Right ventricle myocardium superior (tissue), 1 donor: ENCODE measurements around the gene CNTRL. TPM values are rescaled to one million over a fixed set of nuclear protein-coding genes. Genes with fewer than 3 reads are reported as not detected.
"Not testable (repeated sequence)": the region's sequence is repeated elsewhere in the genome, so short reads cannot be mapped to it uniquely, and the experiment has no call there.

Experiments
- ATAC-seq: fragments of 200-7000 bp; cut with Tn5 transposase; one replicate; pipeline ENCODE4 v1.9.1; 2020; ENCODE audit warnings: mild to moderate bottlenecking; ENCODE audit not compliant: poor library complexity
- DNase-seq: peaks from one replicate; pipeline ENCODE4 v3.0.0-alpha.2; 2020
- intact Hi-C: fragments of 100-400 bp; cut with DNase I; formaldehyde crosslinking; loops from one replicate; pipeline ENCODE4 v1.11.2; 2022
- total RNA-seq: library from RNA; stranded (reverse); fragmentation: NEBNext Ultra II Directional; extraction: Animal tissue kit (Norgen Biotek cat#: 25700); gene quantifications from one replicate; pipeline ENCODE4 v1.2.1, GENCODE V29; 2021
- donor health status: DM: no; HTN: yes; CAD: no; lungs with severe emphysema.

CNTRL gene
- total RNA-seq, 1 donor from 2014 or later = 2.6 TPM

GRCh38 chr9:121156263-121156731 lies 81.5 kb downstream of the CNTRL start:
- no peak for ATAC-seq
- DNase-seq = no peak
- intact Hi-C loops = no loop called here

- DNase-seq = no peak
- intact Hi-C loops = no loop called here
- no peak for ATAC-seq
Observed at GRCh38 chr9:121157939-121158338, 83.2 kb downstream of the CNTRL start.

- intact Hi-C loops = no loop called here
Observed at GRCh38 chr9:121160025-121160424, 85.3 kb downstream of the CNTRL start.

GRCh38 chr9:121168052-121168451 lies 93.3 kb downstream of the CNTRL start:
- no peak for ATAC-seq
- intact Hi-C loops = no loop called here
- no peak for DNase-seq

More at GRCh38 chr9:121160025-121160424, 85.3 kb downstream of the CNTRL start:
- no peak for DNase-seq
- no peak for ATAC-seq

- intact Hi-C loops = no loop called here
- DNase-seq (no peak), ATAC-seq (peak; percentile 63)
Observed at GRCh38 chr9:121169094-121169601, 94.4 kb downstream of the CNTRL start.

GRCh38 chr9:121171236-121171635 lies 96.5 kb downstream of the CNTRL start:
- intact Hi-C loops = no loop called here
- no peak for DNase-seq
- no peak for ATAC-seq

- intact Hi-C loops = no loop called here
- no peak for DNase-seq
- no peak for ATAC-seq
Observed at GRCh38 chr9:121172726-121173487, 98.2 kb downstream of the CNTRL start.

- intact Hi-C loops = no loop called here
Observed at GRCh38 chr9:121173501-121173900, 98.7 kb downstream of the CNTRL start.

GRCh38 chr9:121178676-121179372 lies 104.1 kb downstream of the CNTRL start:
- intact Hi-C loops = no loop called here
- DNase-seq = no peak
- ATAC-seq = no peak

More at GRCh38 chr9:121173501-121173900, 98.7 kb downstream of the CNTRL start:
- ATAC-seq = no peak
- DNase-seq = no peak

- DNase-seq, intact Hi-C loops, ATAC-seq: not testable (repeated sequence)
Observed at GRCh38 chr9:121179373-121179721, 104.6 kb downstream of the CNTRL start.

- no peak for DNase-seq
- intact Hi-C loops = no loop called here
- peak; percentile 15 for ATAC-seq
Observed at GRCh38 chr9:121179930-121180681, 105.4 kb downstream of the CNTRL start.

GRCh38 chr9:121182101-121182836 lies 107.5 kb downstream of the CNTRL start:
- intact Hi-C loops = no loop called here
- DNase-seq (no peak), ATAC-seq (no peak)

GRCh38 chr9:121182989-121183388 lies 108.2 kb downstream of the CNTRL start:
- DNase-seq (no peak), ATAC-seq (no peak)
- intact Hi-C loops = no loop called here

GRCh38 chr9:121183666-121184423 lies 109.1 kb downstream of the CNTRL start:
- intact Hi-C loops = no loop called here
- peak; percentile 11 for ATAC-seq

GRCh38 chr9:121184463-121184862 lies 109.7 kb downstream of the CNTRL start:
- ATAC-seq (no peak), DNase-seq (no peak)
- intact Hi-C loops = no loop called here

More at GRCh38 chr9:121183666-121184423, 109.1 kb downstream of the CNTRL start:
- no peak for DNase-seq

GRCh38 chr9:121185178-121185745 lies 110.5 kb downstream of the CNTRL start:
- intact Hi-C loops = no loop called here
- no peak for ATAC-seq
- no peak for DNase-seq

GRCh38 chr9:121185774-121186403 lies 111.1 kb downstream of the CNTRL start:
- DNase-seq (no peak), ATAC-seq (no peak)
- intact Hi-C loops = no loop called here
